ENCODE measurements around the gene NEXN.

DNA sequence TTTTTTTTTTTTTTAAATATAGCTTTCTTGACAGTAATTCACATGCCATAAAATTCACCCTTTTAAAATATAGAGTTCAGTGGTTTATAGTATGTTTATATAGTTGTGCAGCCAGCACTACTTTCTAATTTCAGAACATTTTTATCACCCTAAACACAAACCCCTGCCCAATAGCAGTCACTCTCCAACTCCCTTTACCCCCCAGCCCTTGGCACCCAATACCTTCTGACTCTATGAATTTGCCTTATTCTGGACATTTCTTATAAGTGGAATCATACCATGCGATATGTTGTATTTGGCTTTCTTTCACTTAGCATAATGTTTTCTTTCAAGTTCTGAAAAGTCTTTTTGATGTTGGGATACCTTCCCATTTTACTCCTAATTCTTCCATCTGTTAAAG lies 42.5 kb upstream of the NEXN start:
- no peak for TF ChIP-seq YY1 (IDR thresholded peaks at IDR 0.05; ENCODE audit: insufficient read depth, insufficient read length)
- TF ChIP-seq ZNF274 (IDR thresholded peaks at IDR 0.05; ENCODE audit: low read depth, low read length): no peak
- TF ChIP-seq SUZ12 (IDR thresholded peaks at IDR 0.05; ENCODE audit: extremely low read depth, insufficient read depth, insufficient read length): no peak

All from NT2/D1 (cell line).